HepG2 (cell line): ENCODE measurements around the gene PRKCZ. TPM values are rescaled to one million over a fixed set of nuclear protein-coding genes. Genes with fewer than 3 reads are reported as not detected.

Source experiments
- ATF1 ChIP-seq: IDR thresholded peaks from 2 replicates; pipeline ENCODE4 v1.6.1; 2016; ENCODE audit warnings: mild to moderate bottlenecking, control low read depth
- BHLHE40 ChIP-seq: IDR thresholded peaks from 2 replicates; pipeline ENCODE4 v1.6.1; 2011; ENCODE audit warnings: low read length, improper control_type of control experiment
- CC2D1A ChIP-seq: sonication (generic); formaldehyde crosslinking; IDR thresholded peaks from 2 replicates; pipeline ENCODE4 v1.8.1; 2023; ENCODE audit warnings: mild to moderate bottlenecking, missing genetic modification reagents
- GTF3A ChIP-seq: sonication (generic); formaldehyde crosslinking; conservative IDR thresholded peaks from 2 replicates; pipeline ENCODE4 v1.4.0; 2020; ENCODE audit warnings: mild to moderate bottlenecking, missing genetic modification reagents
- KDM2A ChIP-seq: sonication (generic); formaldehyde crosslinking; IDR thresholded peaks from 2 replicates; pipeline ENCODE4 v1.4.0; 2020; ENCODE audit warnings: low read depth, missing genetic modification reagents, borderline replicate concordance
- KDM6A ChIP-seq: IDR thresholded peaks from 2 replicates; pipeline ENCODE4 v1.6.1; 2016; ENCODE audit warnings: low read depth
- KLF15 ChIP-seq: sonication (generic); formaldehyde crosslinking; IDR thresholded peaks from 2 replicates; pipeline ENCODE4 v1.8.1; 2023; ENCODE audit warnings: borderline replicate concordance, mild to moderate bottlenecking, inconsistent platforms, missing genetic modification reagents, mixed read lengths
- MBNL3 ChIP-seq: fragments of 250-450 bp; sonication (Bioruptor Pico); conservative IDR thresholded peaks from 2 replicates; pipeline ENCODE4 v1.8.0; 2022; ENCODE audit warnings: mild to moderate bottlenecking, inconsistent platforms
- MNT ChIP-seq: fragments of 450-650 bp; IDR thresholded peaks from 2 replicates; pipeline ENCODE4 v1.6.1; 2016
- NCOR1 ChIP-seq: fragments of 200-600 bp; sonication (generic); IDR thresholded peaks from 2 replicates; pipeline ENCODE4 v1.7.0; 2017; ENCODE audit warnings: antibody characterized with exemption, low read length, borderline replicate concordance
- NPAS2 ChIP-seq: sonication (generic); formaldehyde crosslinking; IDR thresholded peaks from 2 replicates; pipeline ENCODE4 v1.8.0; 2022; ENCODE audit warnings: mild to moderate bottlenecking, missing genetic modification reagents, borderline replicate concordance
- POLR2A ChIP-seq, 2 experiments: IDR thresholded peaks; 2 replicates each; pipeline ENCODE4 v1.6.1; 2011; ENCODE audit warnings: low read depth in 2 of 2, low read length in 2 of 2, mild to moderate bottlenecking in 1 of 2, moderate library complexity in 1 of 2; ENCODE audit not compliant: insufficient read depth in 1 of 2
- RFX3 ChIP-seq: IDR thresholded peaks from 2 replicates; pipeline ENCODE4 v1.6.1; 2016; ENCODE audit warnings: missing biosample characterization, missing genetic modification reagents
- SIN3B ChIP-seq: fragments of 150-350 bp; IDR thresholded peaks from 2 replicates; pipeline ENCODE4 v1.6.1; 2014; ENCODE audit warnings: low read length
- SMYD3 ChIP-seq: sonication (generic); formaldehyde crosslinking; IDR thresholded peaks from 2 replicates; pipeline ENCODE4 v1.8.1; 2023; ENCODE audit warnings: mild to moderate bottlenecking, missing genetic modification reagents
- STAT5B ChIP-seq: sonication (generic); formaldehyde crosslinking; IDR thresholded peaks from 2 replicates; pipeline ENCODE4 v1.4.0; 2020; ENCODE audit warnings: missing genetic modification reagents
- XBP1 ChIP-seq: sonication (generic); formaldehyde crosslinking; IDR thresholded peaks from 2 replicates; pipeline ENCODE4 v1.5.0; 2020; ENCODE audit warnings: missing genetic modification reagents
- ZNF205 ChIP-seq: IDR thresholded peaks from 2 replicates; pipeline ENCODE4 v1.6.1; 2018; ENCODE audit warnings: missing biosample characterization, missing genetic modification reagents
- ZNF451 ChIP-seq: sonication (generic); formaldehyde crosslinking; IDR thresholded peaks from 2 replicates; pipeline ENCODE4 v1.5.0; 2020; ENCODE audit warnings: mild to moderate bottlenecking, missing genetic modification reagents
- ZNF512B ChIP-seq: sonication (generic); formaldehyde crosslinking; IDR thresholded peaks from 2 replicates; pipeline ENCODE4 v1.5.1; 2020; ENCODE audit warnings: missing genetic modification reagents, mild to moderate bottlenecking, borderline replicate concordance
- ZNF550 ChIP-seq: sonication (generic); formaldehyde crosslinking; IDR thresholded peaks from 2 replicates; pipeline ENCODE4 v1.4.0; 2020; ENCODE audit warnings: mild to moderate bottlenecking, missing genetic modification reagents, borderline replicate concordance
- ZNF574 ChIP-seq: sonication (generic); formaldehyde crosslinking; IDR thresholded peaks from 2 replicates; pipeline ENCODE4 v1.4.0; 2020; ENCODE audit warnings: missing genetic modification reagents
- ZNF724P ChIP-seq: sonication (generic); formaldehyde crosslinking; IDR thresholded peaks from 2 replicates; pipeline ENCODE4 v1.8.0; 2022; ENCODE audit warnings: missing genetic modification reagents, borderline replicate concordance
- ZSCAN12 ChIP-seq: sonication (generic); formaldehyde crosslinking; IDR thresholded peaks from 2 replicates; pipeline ENCODE4 v1.9.0; 2021; ENCODE audit warnings: mild to moderate bottlenecking, missing genetic modification reagents
- ZZZ3 ChIP-seq: sonication (generic); formaldehyde crosslinking; IDR thresholded peaks from 2 replicates; pipeline ENCODE4 v1.4.0; 2020; ENCODE audit warnings: missing genetic modification reagents, mild to moderate bottlenecking, borderline replicate concordance
- polyA plus RNA-seq, 8 experiments: library from polyadenylated mRNA; depleted of rRNA in 3 of 8; stranded (reverse) in 7 of 8; unstranded in 1 of 8; fragments of >200 nt; fragmentation: Illumina TruSeq in 4 of 8; extraction: Trizol in 4 of 8; gene quantifications; 2 replicates each; pipeline versions ENCODE4 v1.2.1 to v1.2.3, GENCODE V29; 2011 to 2016; ENCODE audit warnings: low read depth in 4 of 8, missing spikeins in 1 of 8, mixed read lengths in 1 of 8; ENCODE audit not compliant: insufficient read depth in 1 of 8
- total RNA-seq, 5 experiments: library from RNA; depleted of rRNA; stranded (reverse); fragments of >200 nt; fragmentation: Illumina TruSeq; extraction: Trizol; gene quantifications; 2 replicates each; pipeline ENCODE4 v1.2.3, GENCODE V29; 2016; ENCODE audit warnings: low read depth in 1 of 5

Gene PRKCZ
- total and polyA plus RNA-seq, 2 of the 13 experiments (the other 11 are each of a cell fraction or from before 2014, with no cell fraction given) = 34.7 to 85.2 TPM

- TF ChIP-seq ZNF205 (CRISPR knock-in tag) = no peak
- TF ChIP-seq RFX3 (CRISPR knock-in tag) = no peak
- no peak for TF ChIP-seq ATF1 (CRISPR knock-in tag)
- no peak for TF ChIP-seq CC2D1A (CRISPR knock-in tag)
- TF ChIP-seq POLR2A (IDR thresholded peaks at IDR 0.05; ENCODE audit: insufficient read depth in 1 of 2, low read depth in 2 of 2, low read length in 2 of 2) = no peak
- no peak; the same call in 1 of the 2 replicates for TF ChIP-seq ZZZ3 (CRISPR knock-in tag)
- TF ChIP-seq MNT = no peak
- TF ChIP-seq STAT5B = no peak
- no peak for TF ChIP-seq ZNF512B
- TF ChIP-seq KLF15 (CRISPR knock-in tag) = no peak
- no peak for TF ChIP-seq XBP1 (CRISPR knock-in tag)
- TF ChIP-seq ZNF451 = no peak
- no peak for TF ChIP-seq ZNF724P
- TF ChIP-seq NCOR1 = no peak
- TF ChIP-seq BHLHE40 = no peak
- TF ChIP-seq NPAS2 (CRISPR knock-in tag) = no peak
- no peak for TF ChIP-seq MBNL3
- TF ChIP-seq KDM2A (CRISPR knock-in tag) = peak; percentile 39
- peak; percentile 28 for TF ChIP-seq ZNF574
- no peak for TF ChIP-seq SMYD3 (CRISPR knock-in tag)
- TF ChIP-seq KDM6A (CRISPR knock-in tag) = peak; percentile 32; the same call in 1 of the 2 replicates
- TF ChIP-seq ZSCAN12 (CRISPR knock-in tag) = no peak
- TF ChIP-seq GTF3A (CRISPR knock-in tag) = no peak
- no peak for TF ChIP-seq ZNF550 (CRISPR knock-in tag)
- TF ChIP-seq SIN3B = no peak
Measured at GRCh38 chr1:2046953-2047748, 3.1 kb upstream of the PRKCZ start (continued).
